B cell (primary cell): ENCODE data around the gene GANC. TPM values are rescaled to one million over a fixed set of nuclear protein-coding genes. Genes with fewer than 3 reads are reported as not detected.

Experiments used
- ATAC-seq: fragments of 200-7000 bp; cut with Tn5 transposase; one replicate; pipeline ENCODE4 v1.10.0; 2021; ENCODE audit warnings: low read depth, mild to moderate bottlenecking, moderate number of reproducible peaks, moderate library complexity
- CTCF ChIA-PET: fragments of 350-600 bp; sonication (Branson Sonifier 250); formaldehyde crosslinking; loops from one replicate; lab custom pipeline; 2021; ENCODE audit warnings: antibody characterized with exemption, inconsistent platforms; lab: Charles Lee
- POLR2A ChIA-PET: fragments of 350-600 bp; sonication (Branson Sonifier 250); formaldehyde crosslinking; loops from one replicate; lab custom pipeline; 2021; ENCODE audit warnings: antibody characterized with exemption; lab: Charles Lee
- DNase-seq: peaks from one replicate; pipeline ENCODE4 v3.0.0; 2013
- H2AFZ ChIP-seq: 2 replicates; pipeline ENCODE4 v1.6.1; 2012; ENCODE audit warnings: mild to moderate bottlenecking, low read depth, low read length; ENCODE audit not compliant: insufficient read depth, poor library complexity, severe bottlenecking
- H3K27ac ChIP-seq, 2 donors: 1 replicate in 1 of 2; 2 replicates in 1 of 2; pipeline ENCODE4 v1.5.1; 2012 to 2013; ENCODE audit warnings: low read length in 2 of 2, mild to moderate bottlenecking in 2 of 2, moderate library complexity in 1 of 2
- H3K27me3 ChIP-seq, 4 experiments: fragments of 200-600 bp in 1 of 4; sonication (generic) in 1 of 4; replicated peaks in 1 of 4; 1 replicate in 2 of 4; 2 replicates in 2 of 4; pipeline versions ENCODE4 v1.6.1 to v1.7.0; 2013 to 2016; ENCODE audit warnings: low read length in 3 of 4, mild to moderate bottlenecking in 2 of 4, mixed read lengths in 1 of 4, moderate library complexity in 1 of 4; ENCODE audit not compliant: insufficient read depth in 4 of 4, control insufficient read depth in 3 of 4; ENCODE audit errors: control extremely low read depth in 1 of 4
- H3K36me3 ChIP-seq, 2 experiments: replicated peaks in 1 of 2; 1 replicate in 1 of 2; 2 replicates in 1 of 2; pipeline versions ENCODE4 v1.6.1 to v1.7.1; 2013; ENCODE audit warnings: low read length in 1 of 2; ENCODE audit not compliant: insufficient read depth in 2 of 2, control insufficient read depth in 1 of 2; ENCODE audit errors: control extremely low read depth in 1 of 2, extremely low read depth in 1 of 2
- H3K4me1 ChIP-seq, 2 donors: fragments of 200-600 bp in 1 of 2; sonication (generic) in 1 of 2; 1 replicate in 1 of 2; 2 replicates in 1 of 2; pipeline versions ENCODE4 v1.5.1 to v1.6.1; 2013 to 2017; ENCODE audit warnings: low read length in 2 of 2; ENCODE audit not compliant: control insufficient read depth in 2 of 2, insufficient read depth in 2 of 2
- H3K4me2 ChIP-seq: replicated peaks from 2 replicates; pipeline ENCODE3; 2012; ENCODE audit warnings: mild to moderate bottlenecking, low read depth, low read length; ENCODE audit not compliant: poor library complexity, severe bottlenecking
- H3K4me3 ChIP-seq, 5 experiments: fragments of 200-600 bp in 1 of 5; sonication (generic) in 1 of 5; 1 replicate in 3 of 5; 2 replicates in 2 of 5; pipeline versions ENCODE4 v1.5.1 to v1.7.0; 2011 to 2016; ENCODE audit warnings: low read length in 4 of 5, mild to moderate bottlenecking in 4 of 5, low read depth in 2 of 5, control low read depth in 1 of 5, moderate library complexity in 1 of 5; ENCODE audit not compliant: insufficient read depth in 1 of 5; ENCODE audit errors: control extremely low read depth in 1 of 5, extremely low read depth in 1 of 5
- H3K79me2 ChIP-seq: fragments of 200-600 bp; sonication (generic); one replicate; pipeline ENCODE4 v1.6.0; 2016; ENCODE audit warnings: low read length; ENCODE audit not compliant: control insufficient read depth, insufficient read depth
- H3K9ac ChIP-seq: fragments of 200-600 bp; sonication (generic); 2 replicates; pipeline ENCODE4 v1.6.1; 2017; ENCODE audit warnings: mild to moderate bottlenecking, low read length, moderate library complexity
- H3K9me3 ChIP-seq, 3 donors: one replicate each; pipeline versions ENCODE4 v1.6.1 to v1.7.1; 2013; ENCODE audit warnings: low read length in 2 of 3; ENCODE audit not compliant: control insufficient read depth in 2 of 3, insufficient read depth in 1 of 3; ENCODE audit errors: control extremely low read depth in 1 of 3
- H4K20me1 ChIP-seq: 2 replicates; pipeline ENCODE4 v1.6.0; 2012; ENCODE audit warnings: mild to moderate bottlenecking, low read length; ENCODE audit not compliant: insufficient read depth, control insufficient read depth, poor library complexity, severe bottlenecking
- H3K27ac Mint-ChIP-seq: one replicate; pipeline ENCODE4 v1.8.0; 2021; ENCODE audit warnings: mixed read lengths
- H3K27me3 Mint-ChIP-seq: one replicate; pipeline ENCODE4 v1.8.0; 2021; ENCODE audit warnings: mixed read lengths
- H3K4me1 Mint-ChIP-seq: one replicate; pipeline ENCODE4 v1.8.0; 2021; ENCODE audit warnings: mixed read lengths
- H3K4me3 Mint-ChIP-seq: one replicate; pipeline ENCODE4 v1.8.0; 2021; ENCODE audit warnings: mixed read lengths
- H3K9me3 Mint-ChIP-seq: one replicate; pipeline ENCODE4 v1.8.0; 2022; ENCODE audit warnings: mixed read lengths; ENCODE audit not compliant: insufficient read depth
- CTCF ChIP-seq: fragments of 200-600 bp; IDR thresholded peaks from one replicate; pipeline ENCODE4 v1.8.0; 2022; ENCODE audit warnings: antibody characterized with exemption, mild to moderate bottlenecking
- EZH2 ChIP-seq: IDR thresholded peaks from 2 replicates; pipeline ENCODE4 v1.6.1; 2012; ENCODE audit warnings: borderline replicate concordance, low read depth, mild to moderate bottlenecking, moderate library complexity, low read length; ENCODE audit not compliant: insufficient read depth, poor library complexity, severe bottlenecking
- WGBS: methylation state at CpG from one replicate; pipeline ENCODE4 v1.1.5; 2013; ENCODE audit warnings: missing lambda C conversion rate; ENCODE audit not compliant: insufficient coverage; 5-methylcytosine and 5-hydroxymethylcytosine counted together
- intact Hi-C: fragments of 100-400 bp; cut with micrococcal nuclease; formaldehyde crosslinking; loops from one replicate; pipeline ENCODE4 v1.10.0; 2022
- polyA plus RNA-seq: library from polyadenylated mRNA; depleted of rRNA; stranded (reverse); fragments of >200 nt; gene quantifications from 2 replicates; pipeline ENCODE4 v1.2.3, GENCODE V29; 2012
- total RNA-seq, 2 donors: library from RNA; stranded (reverse); fragments of 120-200 nt in 1 of 2; gene quantifications; 1 replicate in 1 of 2; 2 replicates in 1 of 2; pipeline versions ENCODE4 v1.2.3 to v1.2.4, GENCODE V29; 2013 to 2022

GANC gene
- total and polyA plus RNA-seq, 2 donors (not counting 1 experiment from before 2014, with no cell fraction given), result 43.5 to 122 TPM

DNA sequence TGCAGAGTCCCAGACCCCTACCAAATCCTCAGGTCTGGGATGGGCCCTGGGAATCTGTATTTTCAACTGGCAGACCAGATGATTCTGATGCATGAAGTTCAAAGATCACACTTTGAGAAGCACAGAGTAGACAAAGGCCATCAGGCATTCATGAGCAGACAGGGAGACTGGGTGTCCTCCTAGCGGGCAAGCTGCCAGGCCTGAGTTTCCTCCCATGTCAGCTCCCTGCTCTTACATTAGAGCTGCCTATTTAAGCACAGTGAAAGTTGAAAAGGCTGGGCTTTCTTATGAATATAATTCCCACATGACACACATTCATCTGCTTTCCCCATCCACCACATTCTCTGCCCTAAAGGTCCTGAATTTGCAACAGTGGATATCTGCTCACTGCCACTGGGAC, 100.3 kb downstream of the GANC start:
- DNase-seq, result no peak

GRCh38 chr15:42373936-42374335, 100.9 kb downstream of the GANC start:
- Mint-ChIP-seq H3K27ac (no peak overlapping the region), H3K4me3 (no peak overlapping the region)
- CTCF ChIA-PET, result interaction anchor here (0.6 kb wide), 1 partner anchor 84 kb away, joined by 3 read pairs; no protein-coding TSS in a partner anchor

More for the DNA sequence above, 100.3 kb downstream of the GANC start:
- Histone ChIP-seq H3K27ac (no peak overlapping the region), H3K9me3 (peaks cover 3 to 7% (median 5%) of the 10 kb centered on the region in 3 donors), H3K4me1 (no peaks in the 10 kb centered on the region), H3K4me3 (no peak overlapping the region), H4K20me1 (no peaks in the 10 kb centered on the region), H3K27me3 (no peaks in the 10 kb centered on the region), H3K36me3 (peaks cover 0 to 8% of the 10 kb centered on the region in 2 experiments), H3K4me2 (no peak overlapping the region), H3K79me2 (no peaks in the 10 kb centered on the region), H3K9ac (no peak overlapping the region), H2AFZ (no peak overlapping the region)
- no peak for ATAC-seq
- no peak for TF ChIP-seq CTCF
- no peak for TF ChIP-seq EZH2
- CTCF ChIA-PET, result no interaction called here
- Mint-ChIP-seq H3K4me3 (no peak overlapping the region), H3K9me3 (peaks cover 9% of the 10 kb centered on the region), H3K4me1 (no peaks in the 10 kb centered on the region), H3K27ac (no peak overlapping the region), H3K27me3 (no peaks in the 10 kb centered on the region)
- POLR2A ChIA-PET, result no interaction called here
- WGBS, result 100% methylated on average over 1 of the region's 1 CpG
- intact Hi-C loops, result no loop called here

More at GRCh38 chr15:42373936-42374335, 100.9 kb downstream of the GANC start:
- Histone ChIP-seq H3K9me3 (peaks cover 3 to 7% (median 5%) of the 10 kb centered on the region in 3 donors), H3K27me3 (no peaks in the 10 kb centered on the region), H4K20me1 (no peaks in the 10 kb centered on the region), H3K4me1 (no peaks in the 10 kb centered on the region), H3K9ac (no peak overlapping the region), H3K4me3 (no peak overlapping the region), H3K4me2 (no peak overlapping the region), H2AFZ (no peak overlapping the region), H3K79me2 (no peaks in the 10 kb centered on the region), H3K36me3 (peaks cover 0 to 8% of the 10 kb centered on the region in 2 experiments), H3K27ac (no peak overlapping the region)
- H3K4me1 Mint-ChIP-seq, result no peaks in the 10 kb centered on the region
- ATAC-seq, result no peak
- H3K9me3 Mint-ChIP-seq, result peaks cover 11% of the 10 kb centered on the region
- no peak for DNase-seq
- WGBS, result 93% methylated on average over 2 of the region's 4 CpGs
- intact Hi-C loops, result no loop called here
- POLR2A ChIA-PET, result no interaction called here
- no peaks in the 10 kb centered on the region for H3K27me3 Mint-ChIP-seq
- TF ChIP-seq EZH2 (no peak), CTCF (no peak)
